ENCODE data around the gene ADAMTS12.

DNA sequence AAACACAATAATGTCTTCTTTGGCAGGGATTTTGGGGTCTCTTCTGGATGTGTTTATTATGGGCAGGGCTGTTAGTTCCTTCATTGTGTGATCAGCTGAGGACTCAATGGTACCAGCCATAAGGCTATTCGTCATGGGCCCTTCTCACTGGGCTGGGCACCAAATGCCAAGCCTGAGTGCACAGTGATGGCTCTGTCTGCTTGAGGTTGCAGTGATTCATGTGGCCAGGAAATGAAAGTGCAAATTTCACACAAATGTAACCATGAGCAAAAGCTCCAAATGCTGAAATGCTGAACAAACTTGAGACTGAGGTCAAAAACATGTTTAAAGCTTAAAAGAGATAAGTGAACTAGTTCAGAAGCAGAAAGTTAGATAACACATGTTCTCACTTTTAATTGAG is 260.0 kb downstream of the ADAMTS12 start:
- TF ChIP-seq ARNTL (CRISPR knock-in tag; IDR thresholded peaks at IDR 0.05; ENCODE audit: borderline replicate concordance, low read depth) (no peak), ZFP30 (CRISPR knock-in tag; IDR thresholded peaks at IDR 0.05) (no peak), OSR1 (CRISPR knock-in tag; IDR thresholded peaks at IDR 0.05) (no peak), TCF4 (CRISPR knock-in tag; IDR thresholded peaks at IDR 0.05; ENCODE audit: borderline replicate concordance) (no peak), ZNF8 (CRISPR knock-in tag; IDR thresholded peaks at IDR 0.05) (no peak), BACH2 (CRISPR knock-in tag; IDR thresholded peaks at IDR 0.05; ENCODE audit: borderline replicate concordance) (no peak), ZFP3 (CRISPR knock-in tag; IDR thresholded peaks at IDR 0.05) (no peak), RARB (CRISPR knock-in tag; IDR thresholded peaks at IDR 0.05) (no peak), CSDC2 (CRISPR knock-in tag; IDR thresholded peaks at IDR 0.05) (no peak), TOX (CRISPR knock-in tag; IDR thresholded peaks at IDR 0.05; ENCODE audit: borderline replicate concordance) (no peak)
- TF ChIP-seq, protein P1, sequence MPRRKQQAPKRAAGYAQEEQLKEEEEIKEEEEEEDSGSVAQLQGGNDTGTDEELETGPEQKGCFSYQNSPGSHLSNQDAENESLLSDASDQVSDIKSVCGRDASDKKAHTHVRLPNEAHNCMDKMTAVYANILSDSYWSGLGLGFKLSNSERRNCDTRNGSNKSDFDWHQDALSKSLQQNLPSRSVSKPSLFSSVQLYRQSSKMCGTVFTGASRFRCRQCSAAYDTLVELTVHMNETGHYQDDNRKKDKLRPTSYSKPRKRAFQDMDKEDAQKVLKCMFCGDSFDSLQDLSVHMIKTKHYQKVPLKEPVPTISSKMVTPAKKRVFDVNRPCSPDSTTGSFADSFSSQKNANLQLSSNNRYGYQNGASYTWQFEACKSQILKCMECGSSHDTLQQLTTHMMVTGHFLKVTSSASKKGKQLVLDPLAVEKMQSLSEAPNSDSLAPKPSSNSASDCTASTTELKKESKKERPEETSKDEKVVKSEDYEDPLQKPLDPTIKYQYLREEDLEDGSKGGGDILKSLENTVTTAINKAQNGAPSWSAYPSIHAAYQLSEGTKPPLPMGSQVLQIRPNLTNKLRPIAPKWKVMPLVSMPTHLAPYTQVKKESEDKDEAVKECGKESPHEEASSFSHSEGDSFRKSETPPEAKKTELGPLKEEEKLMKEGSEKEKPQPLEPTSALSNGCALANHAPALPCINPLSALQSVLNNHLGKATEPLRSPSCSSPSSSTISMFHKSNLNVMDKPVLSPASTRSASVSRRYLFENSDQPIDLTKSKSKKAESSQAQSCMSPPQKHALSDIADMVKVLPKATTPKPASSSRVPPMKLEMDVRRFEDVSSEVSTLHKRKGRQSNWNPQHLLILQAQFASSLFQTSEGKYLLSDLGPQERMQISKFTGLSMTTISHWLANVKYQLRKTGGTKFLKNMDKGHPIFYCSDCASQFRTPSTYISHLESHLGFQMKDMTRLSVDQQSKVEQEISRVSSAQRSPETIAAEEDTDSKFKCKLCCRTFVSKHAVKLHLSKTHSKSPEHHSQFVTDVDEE (CRISPR knock-in tag; IDR thresholded peaks at IDR 0.05): no peak
- TF ChIP-seq, protein P2, sequence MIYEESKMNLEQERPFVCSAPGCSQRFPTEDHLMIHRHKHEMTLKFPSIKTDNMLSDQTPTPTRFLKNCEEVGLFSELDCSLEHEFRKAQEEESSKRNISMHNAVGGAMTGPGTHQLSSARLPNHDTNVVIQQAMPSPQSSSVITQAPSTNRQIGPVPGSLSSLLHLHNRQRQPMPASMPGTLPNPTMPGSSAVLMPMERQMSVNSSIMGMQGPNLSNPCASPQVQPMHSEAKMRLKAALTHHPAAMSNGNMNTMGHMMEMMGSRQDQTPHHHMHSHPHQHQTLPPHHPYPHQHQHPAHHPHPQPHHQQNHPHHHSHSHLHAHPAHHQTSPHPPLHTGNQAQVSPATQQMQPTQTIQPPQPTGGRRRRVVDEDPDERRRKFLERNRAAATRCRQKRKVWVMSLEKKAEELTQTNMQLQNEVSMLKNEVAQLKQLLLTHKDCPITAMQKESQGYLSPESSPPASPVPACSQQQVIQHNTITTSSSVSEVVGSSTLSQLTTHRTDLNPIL (CRISPR knock-in tag; IDR thresholded peaks at IDR 0.05; ENCODE audit: low read depth): no peak
- TF ChIP-seq, protein P3, sequence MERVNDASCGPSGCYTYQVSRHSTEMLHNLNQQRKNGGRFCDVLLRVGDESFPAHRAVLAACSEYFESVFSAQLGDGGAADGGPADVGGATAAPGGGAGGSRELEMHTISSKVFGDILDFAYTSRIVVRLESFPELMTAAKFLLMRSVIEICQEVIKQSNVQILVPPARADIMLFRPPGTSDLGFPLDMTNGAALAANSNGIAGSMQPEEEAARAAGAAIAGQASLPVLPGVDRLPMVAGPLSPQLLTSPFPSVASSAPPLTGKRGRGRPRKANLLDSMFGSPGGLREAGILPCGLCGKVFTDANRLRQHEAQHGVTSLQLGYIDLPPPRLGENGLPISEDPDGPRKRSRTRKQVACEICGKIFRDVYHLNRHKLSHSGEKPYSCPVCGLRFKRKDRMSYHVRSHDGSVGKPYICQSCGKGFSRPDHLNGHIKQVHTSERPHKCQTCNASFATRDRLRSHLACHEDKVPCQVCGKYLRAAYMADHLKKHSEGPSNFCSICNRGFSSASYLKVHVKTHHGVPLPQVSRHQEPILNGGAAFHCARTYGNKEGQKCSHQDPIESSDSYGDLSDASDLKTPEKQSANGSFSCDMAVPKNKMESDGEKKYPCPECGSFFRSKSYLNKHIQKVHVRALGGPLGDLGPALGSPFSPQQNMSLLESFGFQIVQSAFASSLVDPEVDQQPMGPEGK (CRISPR knock-in tag; IDR thresholded peaks at IDR 0.05; ENCODE audit: borderline replicate concordance): no peak
- TF ChIP-seq, protein P4, sequence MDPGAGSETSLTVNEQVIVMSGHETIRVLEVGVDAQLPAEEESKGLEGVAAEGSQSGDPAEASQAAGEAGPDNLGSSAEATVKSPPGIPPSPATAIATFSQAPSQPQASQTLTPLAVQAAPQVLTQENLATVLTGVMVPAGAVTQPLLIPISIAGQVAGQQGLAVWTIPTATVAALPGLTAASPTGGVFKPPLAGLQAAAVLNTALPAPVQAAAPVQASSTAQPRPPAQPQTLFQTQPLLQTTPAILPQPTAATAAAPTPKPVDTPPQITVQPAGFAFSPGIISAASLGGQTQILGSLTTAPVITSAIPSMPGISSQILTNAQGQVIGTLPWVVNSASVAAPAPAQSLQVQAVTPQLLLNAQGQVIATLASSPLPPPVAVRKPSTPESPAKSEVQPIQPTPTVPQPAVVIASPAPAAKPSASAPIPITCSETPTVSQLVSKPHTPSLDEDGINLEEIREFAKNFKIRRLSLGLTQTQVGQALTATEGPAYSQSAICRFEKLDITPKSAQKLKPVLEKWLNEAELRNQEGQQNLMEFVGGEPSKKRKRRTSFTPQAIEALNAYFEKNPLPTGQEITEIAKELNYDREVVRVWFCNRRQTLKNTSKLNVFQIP (CRISPR knock-in tag; IDR thresholded peaks at IDR 0.05; ENCODE audit: borderline replicate concordance, low read depth): no peak

Measured in SK-N-SH treated with all-trans-retinoic acid at 6 μM for 48 hours (cell line).